NCI-H748 (cell line): ENCODE results near the gene EFCAB14.
"Not testable (repeated sequence)": the region's sequence is repeated elsewhere in the genome, so short reads cannot be mapped to it uniquely, and the experiment has no call there.

ENCODE experiments used
- DNase-seq: peaks from one replicate; lab custom pipeline; 2025; ENCODE audit not compliant: unreplicated experiment; lab: John Stamatoyannopoulos, UW

Gene EFCAB14

DNA sequence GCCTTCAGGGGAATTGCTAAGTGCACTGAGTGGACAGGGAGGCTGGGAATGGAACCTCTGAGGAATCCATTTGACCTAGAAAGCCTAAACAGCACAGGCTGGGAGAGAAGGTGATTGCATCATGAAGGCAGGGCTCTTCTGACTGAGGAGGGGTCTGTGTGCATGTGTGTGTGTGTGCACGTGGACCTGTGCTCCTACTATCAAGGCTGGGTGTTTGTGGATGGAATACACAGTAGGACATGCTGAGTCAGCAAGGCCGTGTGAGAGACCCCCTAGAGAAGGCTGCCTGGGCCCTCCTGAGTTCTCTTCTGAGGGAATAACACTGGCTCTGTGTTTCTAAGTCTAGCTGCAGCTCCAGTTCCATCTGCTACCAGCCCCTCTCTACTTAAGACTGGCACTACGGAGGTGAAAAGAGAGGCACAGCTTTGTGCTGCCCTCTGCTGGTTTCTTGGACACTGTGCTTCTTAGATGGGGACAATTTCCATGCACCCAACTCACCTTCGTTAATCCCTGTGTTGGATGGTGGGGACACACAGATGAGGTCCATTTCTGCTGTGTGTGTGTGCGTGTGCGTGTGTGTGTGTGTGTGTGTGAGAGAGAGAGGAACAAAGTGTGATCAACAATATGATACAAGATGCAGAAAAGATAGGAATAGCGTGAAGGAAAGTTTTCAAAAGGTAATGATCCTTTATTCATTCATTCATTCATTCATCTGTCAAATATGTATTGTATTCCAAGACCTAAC is 6.2 kb upstream of the EFCAB14 start:
- DNase-seq = peak; percentile 84

DNA sequence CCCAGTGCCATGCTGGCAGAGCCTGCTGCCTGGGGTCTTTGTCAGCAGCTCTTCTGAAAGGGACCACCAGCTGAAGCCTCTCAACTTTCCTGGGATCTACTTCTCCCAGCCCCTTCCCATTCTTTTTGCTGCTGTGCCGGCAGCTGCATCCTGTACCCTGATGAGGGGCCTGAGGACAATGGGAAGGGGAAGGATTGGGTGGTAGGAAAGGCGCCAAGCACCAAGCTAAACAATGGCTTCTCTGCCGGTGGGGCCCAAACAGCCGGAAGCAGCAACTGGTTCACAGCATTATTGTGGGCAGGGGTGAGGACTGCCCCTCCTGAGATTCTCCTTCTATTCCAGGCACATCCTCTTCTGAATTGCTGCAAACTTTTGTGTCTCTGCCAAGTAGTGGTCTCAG is 5.0 kb upstream of the EFCAB14 start:
- peak; percentile 31 for DNase-seq

GRCh38 chr1:46721686-46722205 is 2.8 kb upstream of the EFCAB14 start:
- DNase-seq = no peak

- DNase-seq = no peak
Observed at GRCh38 chr1:46721204-46721603, 2.3 kb upstream of the EFCAB14 start.

- DNase-seq = not testable (repeated sequence)
Observed at GRCh38 chr1:46720319-46720718, 1.4 kb upstream of the EFCAB14 start.

DNA sequence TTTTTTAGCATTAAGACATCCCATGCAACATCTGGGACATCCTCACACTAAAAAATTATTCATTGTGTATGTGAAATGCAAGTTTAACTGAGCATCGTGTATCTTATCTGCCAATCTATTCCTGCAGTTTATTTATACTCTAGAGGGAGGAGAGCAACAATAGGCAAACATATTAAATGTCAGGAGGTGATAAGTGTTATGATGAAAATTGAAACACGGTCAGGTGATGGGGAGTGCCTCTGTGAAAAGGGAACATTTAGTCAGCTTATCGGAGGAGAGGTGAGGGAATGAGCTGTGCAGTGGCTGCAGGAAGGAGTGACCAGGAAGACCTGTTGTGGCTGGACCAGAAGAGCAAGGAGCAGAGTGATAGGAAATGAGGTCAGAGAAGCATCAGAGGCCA is 775 bp upstream of the EFCAB14 start:
- peak; percentile 53 for DNase-seq

DNA sequence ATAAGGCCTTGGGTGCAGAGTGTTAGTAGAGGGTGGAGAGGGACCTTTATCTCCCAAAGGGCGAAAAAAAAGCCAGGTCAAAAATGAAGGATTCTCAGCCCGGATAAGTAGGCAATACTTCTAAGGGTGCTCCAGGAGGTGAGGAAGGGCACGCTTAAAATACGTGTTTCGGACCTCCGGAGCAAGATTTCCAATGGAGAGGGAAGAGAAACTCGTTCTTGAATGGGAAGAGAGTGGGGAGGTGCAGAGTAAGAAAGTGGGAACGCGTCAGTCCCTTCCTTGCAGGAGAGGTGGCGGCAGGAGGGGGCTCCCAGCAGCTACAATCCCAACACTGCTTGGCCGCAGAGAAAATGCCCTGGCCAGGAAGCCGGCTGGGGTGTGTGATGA is 581 bp downstream of the EFCAB14 start:
- DNase-seq = no peak

GRCh38 chr1:46717654-46718053 is 1.3 kb downstream of the EFCAB14 start:
- no peak for DNase-seq

GRCh38 chr1:46714976-46715375 is 3.9 kb downstream of the EFCAB14 start:
- DNase-seq = no peak

GRCh38 chr1:46708121-46708520 is 10.8 kb downstream of the EFCAB14 start:
- no peak for DNase-seq

DNA sequence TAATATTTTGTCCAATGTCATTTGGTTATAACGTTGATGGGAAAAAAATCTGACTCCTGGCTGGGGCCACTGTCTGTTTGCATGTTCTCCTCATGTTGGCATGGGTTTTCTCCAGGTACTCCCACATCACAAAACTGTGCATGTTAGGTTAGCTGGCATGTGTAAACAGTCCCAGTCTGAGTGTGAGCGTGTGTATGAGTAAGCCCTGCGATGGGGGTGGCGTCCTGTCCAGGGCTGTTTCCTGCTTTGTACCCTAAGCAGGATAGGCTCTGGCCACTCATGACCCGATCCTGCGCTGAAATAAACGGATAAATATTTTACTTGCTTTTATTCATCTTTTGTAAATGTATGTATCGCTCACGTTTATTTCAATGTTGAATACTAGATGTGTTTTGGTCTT is 13.5 kb downstream of the EFCAB14 start:
- no peak for DNase-seq

DNA sequence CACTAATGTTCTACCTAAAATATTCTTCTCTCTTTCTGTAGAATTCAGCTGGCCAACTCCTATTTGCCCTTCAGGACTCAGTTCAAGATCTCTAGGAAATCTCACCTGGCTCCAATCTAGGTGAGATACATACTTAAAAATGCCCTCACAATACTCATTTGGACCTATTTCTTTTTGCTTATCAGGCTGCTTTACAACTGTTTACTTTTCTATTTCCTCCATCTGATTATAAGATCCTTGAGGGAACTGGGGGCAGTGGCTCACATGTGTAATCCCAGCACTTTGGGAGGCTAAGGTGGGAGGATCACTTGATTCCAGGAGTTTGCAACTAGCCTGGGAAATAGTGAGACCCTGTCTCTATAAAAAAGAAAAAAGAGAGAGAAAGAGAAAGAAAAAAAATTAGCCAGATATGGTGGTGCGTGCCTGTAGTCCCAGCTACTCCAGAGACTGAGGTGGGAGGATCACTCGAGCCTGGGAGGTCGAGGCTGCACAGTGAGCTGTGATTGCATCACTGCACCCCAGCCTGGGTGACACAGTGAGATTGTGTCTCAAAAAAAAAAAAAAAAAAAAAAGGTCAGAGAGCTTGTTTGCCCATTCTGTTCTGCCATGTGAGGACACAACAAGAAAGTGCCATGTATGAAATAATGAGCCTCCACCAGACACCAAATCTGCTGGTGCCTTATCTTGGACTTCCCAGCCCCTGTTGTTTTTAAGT is 14.8 kb downstream of the EFCAB14 start:
- DNase-seq = no peak

DNA sequence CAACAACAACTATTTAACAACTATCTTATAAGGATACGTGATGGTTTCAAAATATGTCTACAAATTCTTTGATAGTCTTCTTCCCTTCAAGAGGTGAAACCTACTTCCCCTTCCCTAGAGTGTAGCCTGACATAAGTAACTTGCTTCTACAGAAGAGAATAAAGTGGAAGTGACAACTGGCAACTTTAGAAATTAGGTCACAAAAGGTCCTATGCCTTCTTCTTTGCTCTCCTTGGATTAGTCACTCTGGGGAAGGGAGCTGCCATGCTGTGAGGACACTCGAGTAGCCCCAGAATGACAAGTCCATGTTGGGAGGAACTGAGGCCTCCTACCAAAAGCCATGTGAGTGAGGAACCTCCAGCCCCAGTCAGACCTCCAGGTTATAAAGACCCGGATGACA is 19.2 kb downstream of the EFCAB14 start:
- no peak for DNase-seq

DNA sequence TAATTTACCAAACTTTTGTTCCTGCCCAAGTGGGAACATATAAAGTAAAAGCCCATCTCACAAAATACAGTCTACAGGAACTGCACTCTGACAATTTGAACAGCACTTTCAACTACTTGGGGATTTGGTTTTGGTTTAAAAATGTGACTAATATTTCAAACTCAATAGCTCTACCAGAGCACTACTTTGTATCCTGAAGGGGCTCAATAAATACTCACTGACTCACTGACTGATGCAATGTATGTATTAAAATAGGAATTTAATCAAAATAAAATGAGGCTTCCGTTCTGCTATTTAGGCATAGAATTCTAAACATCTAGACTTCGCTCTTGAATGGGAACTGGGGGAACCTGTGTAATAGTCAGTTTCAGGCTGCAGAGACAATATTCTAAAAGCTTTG is 21.9 kb downstream of the EFCAB14 start:
- DNase-seq = no peak

DNA sequence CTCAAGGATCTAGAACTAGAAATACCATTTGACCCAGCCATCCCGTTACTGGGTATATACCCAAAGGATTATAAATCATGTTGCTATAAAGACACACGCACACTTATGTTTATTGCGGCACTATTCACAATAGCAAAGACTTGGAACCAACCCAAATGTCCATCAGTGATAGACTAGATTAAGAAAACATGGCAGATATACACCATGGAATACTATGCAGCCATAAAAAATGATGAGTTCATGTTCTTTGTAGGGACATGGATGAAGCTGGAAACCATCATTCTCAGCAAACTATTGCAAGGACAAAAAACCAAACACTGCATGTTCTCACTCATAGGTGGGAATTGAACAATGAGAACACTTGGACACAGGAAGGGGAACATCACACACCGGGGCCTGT is 24.2 kb downstream of the EFCAB14 start:
- not testable (repeated sequence) for DNase-seq

DNA sequence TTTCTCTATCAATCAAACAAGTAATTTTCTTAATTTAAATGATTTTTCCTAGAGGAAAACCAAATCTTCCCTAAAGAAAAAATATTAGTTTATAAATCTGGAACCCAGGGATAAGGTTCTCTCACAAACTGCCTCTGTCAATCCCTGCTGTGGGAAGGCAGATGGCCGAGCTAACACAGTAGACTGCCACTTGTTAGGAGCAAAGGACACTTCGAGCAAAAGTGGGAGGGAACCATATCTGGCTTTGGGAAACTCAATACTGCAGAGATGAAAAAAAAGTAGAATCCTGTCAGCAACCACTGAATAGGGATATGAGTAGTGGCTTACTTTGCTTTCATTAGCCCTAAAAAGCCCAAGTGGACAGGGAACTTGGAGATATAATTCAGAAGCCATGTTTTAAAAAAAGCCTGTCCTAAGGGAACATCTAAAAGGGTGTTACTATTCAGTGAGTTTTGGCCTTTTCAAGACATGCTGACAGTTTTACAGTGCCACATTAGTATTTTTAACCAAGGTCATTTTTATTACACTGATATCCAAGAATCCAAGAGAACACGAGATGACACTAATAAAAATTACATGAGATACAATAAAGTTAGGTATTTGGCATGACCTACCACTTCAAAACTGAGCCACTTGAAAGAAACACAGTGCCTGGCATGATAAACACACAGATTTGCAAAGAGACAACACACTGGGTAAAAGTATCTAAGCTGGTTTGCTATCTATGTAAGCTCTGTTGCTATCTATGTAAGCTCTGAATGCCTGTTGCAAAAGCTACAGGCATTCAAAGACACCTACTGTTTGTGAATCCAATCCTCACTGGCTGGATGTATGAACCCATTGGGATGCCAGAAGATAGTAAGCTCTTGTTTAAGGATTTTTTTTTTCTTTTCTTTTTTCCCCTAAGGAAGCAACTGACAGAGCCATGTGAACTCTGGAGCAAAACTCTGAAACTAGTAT is 25.8 kb downstream of the EFCAB14 start:
- no peak for DNase-seq

DNA sequence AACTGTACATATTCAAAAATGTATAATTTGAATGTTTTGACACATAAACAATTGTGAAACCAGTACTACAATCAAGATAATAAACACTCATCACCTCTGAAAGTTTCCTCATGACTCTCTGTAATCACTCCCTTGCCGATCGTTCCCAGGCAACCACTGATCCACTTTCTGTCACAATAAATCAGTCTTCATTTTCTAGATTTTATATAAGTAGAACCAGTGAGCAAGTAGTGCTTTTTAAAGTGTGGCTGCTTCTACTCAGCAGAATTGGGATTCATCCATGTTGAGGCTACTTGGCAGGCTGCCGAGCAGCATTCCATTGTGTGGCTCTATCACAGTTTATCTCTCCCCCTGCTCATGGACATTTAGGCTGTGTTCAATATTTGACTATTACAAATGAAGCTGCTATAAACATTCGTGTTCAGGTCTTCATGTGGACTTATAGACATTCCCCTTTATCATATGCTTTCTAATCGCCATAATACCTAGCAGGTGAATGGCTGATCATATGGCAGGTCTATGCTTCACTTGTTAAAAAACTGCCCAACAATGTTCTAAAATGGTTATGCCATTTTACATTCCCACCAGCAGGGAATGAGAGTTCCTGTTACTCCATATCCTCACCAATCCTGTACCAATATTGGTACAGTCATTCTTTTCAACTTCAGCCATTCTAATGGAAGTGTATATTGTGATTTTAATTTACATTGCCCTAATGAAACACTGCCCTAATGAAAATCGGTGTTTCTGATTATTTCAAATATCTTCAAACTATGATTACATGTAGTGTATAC is 26.7 kb downstream of the EFCAB14 start:
- no peak for DNase-seq

GRCh38 chr1:46690931-46691421 is 27.9 kb downstream of the EFCAB14 start:
- no peak for DNase-seq

- DNase-seq = no peak
Observed at GRCh38 chr1:46689897-46690296, 29.0 kb downstream of the EFCAB14 start.

DNA sequence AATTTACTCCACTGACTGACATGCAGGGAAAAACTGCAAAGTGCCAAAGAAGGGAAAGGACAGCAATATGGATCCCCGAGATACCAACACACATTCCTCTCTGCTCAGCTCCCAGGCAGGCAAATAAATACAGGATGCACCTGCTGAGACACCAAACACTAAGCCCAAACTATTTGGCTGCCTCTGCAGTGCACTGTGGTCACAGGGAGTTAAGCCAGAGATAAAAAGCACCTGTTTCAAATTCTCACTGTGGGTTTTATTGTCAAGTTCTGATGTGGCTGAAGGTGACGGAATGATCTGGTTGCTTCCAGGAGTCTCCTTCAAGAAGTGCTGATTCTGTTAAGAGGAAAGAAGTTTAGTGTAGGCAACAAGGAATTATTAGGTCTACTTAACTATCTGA is 29.6 kb downstream of the EFCAB14 start:
- no peak for DNase-seq
